ENCODE data around the gene CHN2.

The CHN2 gene

DNA sequence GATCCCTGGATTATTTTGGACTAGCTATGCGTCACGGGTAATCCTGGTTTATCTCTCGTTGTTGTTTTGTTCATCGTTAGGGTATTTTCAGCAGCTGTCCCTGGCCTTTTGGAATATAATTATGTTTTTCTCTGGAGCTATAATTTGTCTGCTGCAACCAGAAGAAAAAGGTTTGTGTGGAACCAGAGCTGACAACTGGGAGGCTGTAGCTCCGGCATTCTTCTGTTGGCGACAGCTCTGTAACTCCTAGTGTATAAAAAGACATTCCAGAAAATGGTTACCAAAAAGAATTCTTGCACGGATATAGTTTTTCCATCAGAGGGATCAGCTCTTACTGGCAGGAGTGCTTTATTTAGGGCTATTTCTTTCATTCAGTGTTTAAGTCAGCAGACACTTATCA is 238.1 kb downstream of the CHN2 start:
- TF ChIP-seq POLR2AphosphoS5 (IDR thresholded peaks at IDR 0.05; ENCODE audit: low read depth, low read length) (no peak), FOXP2 (optimal IDR thresholded peaks at IDR 0.05; ENCODE audit: borderline replicate concordance, extremely low read depth, extremely low read length, insufficient read depth) (no peak), TAF1 (IDR thresholded peaks at IDR 0.05; ENCODE audit: borderline replicate concordance, insufficient read depth, low read length) (no peak), SIN3A (IDR thresholded peaks at IDR 0.05; ENCODE audit: borderline replicate concordance, insufficient read depth, low read length) (no peak)
- TF ChIP-seq, protein P1, sequence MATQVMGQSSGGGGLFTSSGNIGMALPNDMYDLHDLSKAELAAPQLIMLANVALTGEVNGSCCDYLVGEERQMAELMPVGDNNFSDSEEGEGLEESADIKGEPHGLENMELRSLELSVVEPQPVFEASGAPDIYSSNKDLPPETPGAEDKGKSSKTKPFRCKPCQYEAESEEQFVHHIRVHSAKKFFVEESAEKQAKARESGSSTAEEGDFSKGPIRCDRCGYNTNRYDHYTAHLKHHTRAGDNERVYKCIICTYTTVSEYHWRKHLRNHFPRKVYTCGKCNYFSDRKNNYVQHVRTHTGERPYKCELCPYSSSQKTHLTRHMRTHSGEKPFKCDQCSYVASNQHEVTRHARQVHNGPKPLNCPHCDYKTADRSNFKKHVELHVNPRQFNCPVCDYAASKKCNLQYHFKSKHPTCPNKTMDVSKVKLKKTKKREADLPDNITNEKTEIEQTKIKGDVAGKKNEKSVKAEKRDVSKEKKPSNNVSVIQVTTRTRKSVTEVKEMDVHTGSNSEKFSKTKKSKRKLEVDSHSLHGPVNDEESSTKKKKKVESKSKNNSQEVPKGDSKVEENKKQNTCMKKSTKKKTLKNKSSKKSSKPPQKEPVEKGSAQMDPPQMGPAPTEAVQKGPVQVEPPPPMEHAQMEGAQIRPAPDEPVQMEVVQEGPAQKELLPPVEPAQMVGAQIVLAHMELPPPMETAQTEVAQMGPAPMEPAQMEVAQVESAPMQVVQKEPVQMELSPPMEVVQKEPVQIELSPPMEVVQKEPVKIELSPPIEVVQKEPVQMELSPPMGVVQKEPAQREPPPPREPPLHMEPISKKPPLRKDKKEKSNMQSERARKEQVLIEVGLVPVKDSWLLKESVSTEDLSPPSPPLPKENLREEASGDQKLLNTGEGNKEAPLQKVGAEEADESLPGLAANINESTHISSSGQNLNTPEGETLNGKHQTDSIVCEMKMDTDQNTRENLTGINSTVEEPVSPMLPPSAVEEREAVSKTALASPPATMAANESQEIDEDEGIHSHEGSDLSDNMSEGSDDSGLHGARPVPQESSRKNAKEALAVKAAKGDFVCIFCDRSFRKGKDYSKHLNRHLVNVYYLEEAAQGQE (IDR thresholded peaks at IDR 0.05; ENCODE audit: insufficient read depth in 1 of 2, low read depth in 2 of 2, low read length in 2 of 2): no peak

DNA sequence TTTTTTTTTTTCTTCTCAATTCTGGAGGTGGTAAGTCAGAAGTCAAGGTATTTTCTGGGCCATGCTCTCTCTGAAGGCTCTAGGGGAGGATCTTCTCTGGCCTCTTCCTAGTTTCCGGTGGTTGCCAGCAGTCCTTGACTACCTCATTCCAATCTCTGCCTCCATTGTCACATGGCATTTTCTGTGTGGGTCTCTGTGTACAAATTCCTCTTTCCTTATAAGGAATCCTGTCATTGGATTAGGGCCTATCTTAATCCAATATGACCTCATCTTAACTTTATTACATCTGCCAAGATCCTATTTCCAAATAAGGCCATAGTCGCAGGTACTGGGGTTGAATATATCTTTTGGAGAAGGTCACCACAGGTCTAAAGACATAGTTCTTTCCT is 239.8 kb downstream of the CHN2 start:
- TF ChIP-seq SIN3A (IDR thresholded peaks at IDR 0.05; ENCODE audit: borderline replicate concordance, insufficient read depth, low read length): no peak
- no peak for TF ChIP-seq TAF1 (IDR thresholded peaks at IDR 0.05; ENCODE audit: borderline replicate concordance, insufficient read depth, low read length)
- no peak for TF ChIP-seq POLR2AphosphoS5 (IDR thresholded peaks at IDR 0.05; ENCODE audit: low read depth, low read length)
- TF ChIP-seq FOXP2 (optimal IDR thresholded peaks at IDR 0.05; ENCODE audit: borderline replicate concordance, extremely low read depth, extremely low read length, insufficient read depth): no peak
- TF ChIP-seq, protein P1 (IDR thresholded peaks at IDR 0.05; ENCODE audit: insufficient read depth in 1 of 2, low read depth in 2 of 2, low read length in 2 of 2): no peak

DNA sequence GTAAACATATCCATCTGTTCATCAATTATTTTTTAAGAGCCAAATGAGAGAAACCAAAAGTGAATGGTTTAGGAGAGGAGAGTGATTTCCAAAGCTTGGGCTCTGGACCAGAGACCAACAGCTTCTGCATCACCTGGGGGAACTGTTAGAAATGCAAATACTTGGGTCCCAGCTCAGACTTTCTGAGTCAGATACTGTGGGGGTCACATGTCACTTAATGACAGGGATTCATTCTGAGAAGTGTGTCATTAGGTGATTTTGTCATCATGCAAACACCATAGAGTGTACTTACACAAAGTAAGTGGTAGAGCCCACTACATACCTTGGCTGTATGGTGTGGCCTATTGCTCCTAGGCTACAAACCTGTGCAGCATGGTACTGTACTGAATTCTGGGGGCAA is 240.6 kb downstream of the CHN2 start:
- TF ChIP-seq, protein P1 (IDR thresholded peaks at IDR 0.05; ENCODE audit: insufficient read depth in 1 of 2, low read depth in 2 of 2, low read length in 2 of 2): no peak
- TF ChIP-seq TAF1 (IDR thresholded peaks at IDR 0.05; ENCODE audit: borderline replicate concordance, insufficient read depth, low read length) (no peak), POLR2AphosphoS5 (IDR thresholded peaks at IDR 0.05; ENCODE audit: low read depth, low read length) (no peak), FOXP2 (optimal IDR thresholded peaks at IDR 0.05; ENCODE audit: borderline replicate concordance, extremely low read depth, extremely low read length, insufficient read depth) (no peak), SIN3A (IDR thresholded peaks at IDR 0.05; ENCODE audit: borderline replicate concordance, insufficient read depth, low read length) (no peak)

DNA sequence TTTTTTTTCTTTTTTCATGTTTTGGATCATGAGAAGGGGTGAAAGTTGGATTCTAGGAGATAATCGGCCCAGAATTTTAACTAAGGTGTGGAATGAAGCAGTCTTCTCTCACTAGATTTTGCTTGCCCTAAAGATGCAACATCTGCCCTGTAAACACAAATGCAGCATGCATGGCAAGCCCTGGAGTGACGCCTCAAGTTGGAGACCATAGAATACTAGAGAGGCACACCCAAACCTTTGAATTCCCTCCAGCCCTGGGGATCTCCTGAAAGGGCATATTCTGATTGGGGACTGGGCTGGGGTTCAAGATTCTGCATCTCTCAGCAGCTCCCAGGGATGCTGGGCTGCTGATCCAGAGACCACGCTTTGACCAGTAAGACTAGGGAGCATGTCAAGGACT is 241.3 kb downstream of the CHN2 start:
- TF ChIP-seq FOXP2 (optimal IDR thresholded peaks at IDR 0.05; ENCODE audit: borderline replicate concordance, extremely low read depth, extremely low read length, insufficient read depth) (no peak), SIN3A (IDR thresholded peaks at IDR 0.05; ENCODE audit: borderline replicate concordance, insufficient read depth, low read length) (no peak), POLR2AphosphoS5 (IDR thresholded peaks at IDR 0.05; ENCODE audit: low read depth, low read length) (no peak)

DNA sequence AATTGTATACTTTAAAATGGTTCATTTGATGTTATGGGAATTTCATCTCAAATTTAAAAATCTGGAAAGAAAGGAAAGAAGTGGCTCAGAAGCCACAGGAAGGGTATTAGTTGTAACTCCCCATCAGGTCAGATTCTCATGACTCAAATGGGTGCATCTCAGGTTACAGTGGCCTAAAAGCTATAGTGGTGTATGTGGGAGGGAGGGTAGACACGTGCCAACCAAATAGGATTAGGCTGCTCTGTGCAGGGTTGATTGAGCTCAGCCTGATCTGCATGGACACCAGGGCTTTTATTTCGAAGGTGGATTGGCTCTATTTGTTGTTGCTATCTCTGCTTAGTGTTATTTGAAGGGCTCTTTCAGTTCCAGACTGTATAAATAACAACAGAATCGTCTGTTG is 247.6 kb downstream of the CHN2 start:
- TF ChIP-seq SIN3A (IDR thresholded peaks at IDR 0.05; ENCODE audit: borderline replicate concordance, insufficient read depth, low read length) (no peak), POLR2AphosphoS5 (IDR thresholded peaks at IDR 0.05; ENCODE audit: low read depth, low read length) (no peak), FOXP2 (optimal IDR thresholded peaks at IDR 0.05; ENCODE audit: borderline replicate concordance, extremely low read depth, extremely low read length, insufficient read depth) (no peak), TAF1 (IDR thresholded peaks at IDR 0.05; ENCODE audit: borderline replicate concordance, insufficient read depth, low read length) (no peak)
- TF ChIP-seq, protein P1 (IDR thresholded peaks at IDR 0.05; ENCODE audit: insufficient read depth in 1 of 2, low read depth in 2 of 2, low read length in 2 of 2): no peak

All from PFSK-1 (cell line).